ENCODE measurements around the gene PNPLA7. TPM values are rescaled to one million over a fixed set of nuclear protein-coding genes. Genes with fewer than 3 reads are reported as not detected.
"Not testable (repeated sequence)": the region's sequence is repeated elsewhere in the genome, so short reads cannot be mapped to it uniquely, and the experiment has no call there.

Gene PNPLA7
- total and polyA plus RNA-seq, 7 experiments from 2014 or later = 2.7 to 28.9 (median 9.0) TPM

DNA sequence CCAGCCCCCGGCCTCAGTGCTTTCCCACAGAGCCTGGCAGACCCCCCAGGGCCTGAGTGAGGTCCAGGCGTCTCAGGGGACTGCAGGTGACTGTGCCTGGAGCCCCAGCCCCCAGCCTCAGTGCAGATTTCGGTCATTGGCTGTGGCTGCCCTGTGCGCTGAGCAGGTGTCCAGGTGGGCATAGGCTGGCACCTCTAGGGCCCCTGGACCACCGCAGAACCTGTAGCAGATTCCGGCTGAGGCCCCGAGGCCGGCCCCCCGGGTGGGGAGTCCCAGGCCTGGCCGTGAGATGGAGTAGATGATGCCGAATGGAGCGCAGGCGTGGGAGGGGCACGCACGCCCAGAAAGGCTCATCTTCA, 139.3 kb downstream of the PNPLA7 start:
- H3K4me3 Mint-ChIP-seq = peak overlapping the region in 1 of 10 donors; percentile 56
- no peak for ATAC-seq
- intact Hi-C loops (cut with micrococcal nuclease) = no loop called here
- Histone ChIP-seq H3K4me3 (ENCODE audit: low read length) (no peak overlapping the region), H3K9me3 (ENCODE audit: control insufficient read depth in 2 of 3, low read length in 3 of 3) (no peaks in the 10 kb centered on the region), H3K4me1 (ENCODE audit: control insufficient read depth in 2 of 2, insufficient read depth in 2 of 2, low read length in 2 of 2) (peaks cover 3% of the 10 kb centered on the region in 2 donors), H3K27ac (ENCODE audit: low read depth, low read length) (no peak overlapping the region), H3K36me3 (ENCODE audit: control insufficient read depth in 2 of 3, insufficient read depth in 3 of 3, low read length in 3 of 3) (no peaks in the 10 kb centered on the region), H3K27me3 (ENCODE audit: control insufficient read depth in 2 of 2, insufficient read depth in 2 of 2, low read length in 2 of 2) (no peaks in the 10 kb centered on the region)
- CTCF ChIA-PET = no interaction called here
- no peak overlapping the region for H3K27ac Mint-ChIP-seq
- H3K27me3 Mint-ChIP-seq = peaks cover 0 to 3% (median 0%) of the 10 kb centered on the region in 5 donors
- H3K36me3 Mint-ChIP-seq = peaks cover 0 to 6% (median 0%) of the 10 kb centered on the region in 5 donors
- no peak for DNase-seq
- H3K9me3 Mint-ChIP-seq = no peaks in the 10 kb centered on the region
- H3K4me1 Mint-ChIP-seq = peaks cover 3 to 17% (median 5%) of the 10 kb centered on the region in 7 donors
- POLR2A ChIA-PET = no interaction called here

DNA sequence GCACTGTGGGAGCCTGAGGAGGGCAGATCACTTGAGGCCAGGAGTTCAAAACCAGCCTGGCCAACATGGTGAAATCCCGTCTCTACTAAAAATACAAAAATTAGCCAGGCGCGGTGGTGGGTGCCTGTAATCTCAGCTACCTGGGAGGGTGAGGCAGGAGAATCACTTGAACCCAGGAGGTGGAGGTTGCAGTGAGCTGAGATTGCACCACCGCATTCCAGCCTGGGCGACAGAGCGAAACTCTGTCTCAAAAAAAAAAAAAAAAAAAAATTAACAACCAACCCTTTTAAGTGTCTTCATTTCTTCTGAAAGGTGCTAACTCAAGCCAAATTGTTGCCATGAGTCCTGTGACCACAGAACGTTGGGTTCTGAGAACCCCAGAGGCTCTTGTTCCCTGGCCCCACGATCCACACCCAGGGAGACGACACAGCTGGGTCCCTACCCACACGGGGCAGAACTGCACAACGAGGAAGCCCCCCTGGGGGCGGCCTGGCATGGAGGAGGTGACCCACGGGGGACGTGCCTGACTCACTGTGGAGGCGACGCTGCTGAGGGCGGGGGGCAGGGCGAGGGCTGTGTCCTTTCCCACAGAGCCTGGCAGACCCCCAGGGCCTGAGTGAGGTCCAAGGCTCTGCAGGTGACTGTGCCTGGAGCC, 139.8 kb downstream of the PNPLA7 start:
- H3K36me3 Mint-ChIP-seq; H3K27ac ChIP-seq (ENCODE audit: low read depth, low read length); H3K9me3 Mint-ChIP-seq; H3K27me3 ChIP-seq (ENCODE audit: control insufficient read depth in 2 of 2, insufficient read depth in 2 of 2, low read length in 2 of 2); H3K27me3 Mint-ChIP-seq; DNase-seq; H3K4me1 ChIP-seq (ENCODE audit: control insufficient read depth in 2 of 2, insufficient read depth in 2 of 2, low read length in 2 of 2); H3K27ac Mint-ChIP-seq; intact Hi-C loops (cut with micrococcal nuclease); ATAC-seq; H3K9me3 ChIP-seq (ENCODE audit: control insufficient read depth in 2 of 3, low read length in 3 of 3); H3K4me3 ChIP-seq (ENCODE audit: low read length); H3K36me3 ChIP-seq (ENCODE audit: control insufficient read depth in 2 of 3, insufficient read depth in 3 of 3, low read length in 3 of 3); POLR2A ChIA-PET: not testable (repeated sequence)
- CTCF ChIA-PET = interaction anchor here (1.1 kb wide), 1 partner anchor 108 kb away, joined by 4 read pairs; the partner anchor contains the start of gene NRARP
- Mint-ChIP-seq H3K4me1 (peaks cover 3 to 17% (median 8%) of the 10 kb centered on the region in 7 donors), H3K4me3 (peak overlapping the region in 2 of 10 donors; percentile 14 to 56)

Small RNA genes within 50 kb of the gene (microRNA-seq; reads per million reads assigned to microRNA genes)
- not detected for gene MIR7114 (ENCODE audit: borderline microRNAs expressed)

Other genes with a start within 250 kb of the PNPLA7 start
- gene NRARP, start 248.1 kb downstream of the PNPLA7 start, total RNA-seq = 1 to 10 TPM in 3 of 5 experiments, under 1 TPM in 2; 0.70 to 2.7 (median 1.7) TPM
- not detected for gene NRARP, start 248.1 kb downstream of the PNPLA7 start, polyA plus RNA-seq
- gene EXD3, start 127.2 kb downstream of the PNPLA7 start, total RNA-seq = 10 to 100 TPM; 11.7 to 27.2 (median 24.7) TPM
- 1 to 10 TPM; 3.5 to 7.6 TPM for gene EXD3, start 127.2 kb downstream of the PNPLA7 start, polyA plus RNA-seq
- gene NOXA1, start 127.0 kb downstream of the PNPLA7 start, total RNA-seq = 10 to 100 TPM in 2 of 5 experiments, 1 to 10 TPM in 2, under 1 TPM in 1; 0.94 to 11.1 (median 6.0) TPM
- gene NOXA1, start 127.0 kb downstream of the PNPLA7 start, polyA plus RNA-seq = 1 to 10 TPM in 1 of 2 donors, under 1 TPM in 1; 0.73 to 2.6 TPM
- not detected for gene ENTPD8, start 109.0 kb downstream of the PNPLA7 start, total RNA-seq
- gene ENTPD8, start 109.0 kb downstream of the PNPLA7 start, polyA plus RNA-seq = not detected
- gene NSMF, start 91.1 kb downstream of the PNPLA7 start, total RNA-seq = 10 to 100 TPM; 22.9 to 92.0 (median 57.3) TPM
- 10 to 100 TPM; 10.9 to 21.4 TPM for gene NSMF, start 91.1 kb downstream of the PNPLA7 start, polyA plus RNA-seq
- gene MRPL41, start 1.5 kb upstream of the PNPLA7 start, total RNA-seq = 100 to 1,000 TPM in 1 of 5 experiments, 10 to 100 TPM in 4; 41.1 to 102 (median 53.9) TPM
- 10 to 100 TPM; 36.3 to 41.1 TPM for gene MRPL41, start 1.5 kb upstream of the PNPLA7 start, polyA plus RNA-seq
- gene DPH7, start 28.5 kb upstream of the PNPLA7 start, total RNA-seq = 10 to 100 TPM; 43.4 to 77.5 (median 49.9) TPM
- gene DPH7, start 28.5 kb upstream of the PNPLA7 start, polyA plus RNA-seq = 10 to 100 TPM; 29.7 to 45.3 TPM
- gene ZMYND19, start 40.1 kb upstream of the PNPLA7 start, total RNA-seq = 10 to 100 TPM; 13.3 to 32.4 (median 26.6) TPM
- 1 to 10 TPM; 4.5 to 9.8 TPM for gene ZMYND19, start 40.1 kb upstream of the PNPLA7 start, polyA plus RNA-seq
- 100 to 1,000 TPM in 1 of 5 experiments, 10 to 100 TPM in 4; 53.7 to 126 (median 82.6) TPM for gene ARRDC1, start 55.3 kb upstream of the PNPLA7 start, total RNA-seq
- gene ARRDC1, start 55.3 kb upstream of the PNPLA7 start, polyA plus RNA-seq = 10 to 100 TPM; 35.2 to 56.3 TPM
- 100 to 1,000 TPM; 111 to 132 (median 117) TPM for gene EHMT1, start 68.6 kb upstream of the PNPLA7 start, total RNA-seq
- 10 to 100 TPM; 24.7 to 43.0 TPM for gene EHMT1, start 68.6 kb upstream of the PNPLA7 start, polyA plus RNA-seq

Measured in naive thymus-derived CD4-positive, alpha-beta T cell (primary cell).